HG02943 (cell line): ENCODE data around the gene MKLN1.
"Not testable (repeated sequence)": the region's sequence is repeated elsewhere in the genome, so short reads cannot be mapped to it uniquely, and the experiment has no call there.

Experiments
- ATAC-seq: cut with Tn5 transposase; IDR thresholded peaks from one replicate; pipeline ENCODE4 v1.9.1; 2021; ENCODE audit warnings: mild to moderate bottlenecking, low read depth, moderate library complexity; ENCODE audit not compliant: unreplicated experiment

Gene MKLN1

GRCh38 chr7:131307627-131308026, 20.0 kb upstream of the MKLN1 start:
- no peak for ATAC-seq

- ATAC-seq: no peak
These were observed 14.8 kb upstream of the MKLN1 start for GRCh38 chr7:131312838-131313237.

- no peak for ATAC-seq
These were observed 7.1 kb upstream of the MKLN1 start for GRCh38 chr7:131320603-131321002.

- no peak for ATAC-seq
These were observed 6.0 kb upstream of the MKLN1 start for GRCh38 chr7:131321656-131322055.

GRCh38 chr7:131322061-131322460, 5.6 kb upstream of the MKLN1 start:
- no peak for ATAC-seq

- ATAC-seq: no peak
These were observed 4.8 kb upstream of the MKLN1 start for GRCh38 chr7:131322861-131323260.

GRCh38 chr7:131325179-131325840, 2.4 kb upstream of the MKLN1 start:
- no peak for ATAC-seq

- ATAC-seq: no peak
These were observed 1.1 kb upstream of the MKLN1 start for GRCh38 chr7:131326576-131326975.

GRCh38 chr7:131327049-131327625, 539 bp upstream of the MKLN1 start:
- ATAC-seq: peak; percentile 16

- no peak for ATAC-seq
These were observed 900 bp downstream of the MKLN1 start for GRCh38 chr7:131328377-131329175.

GRCh38 chr7:131329176-131329570, 1.5 kb downstream of the MKLN1 start:
- no peak for ATAC-seq

- no peak for ATAC-seq
These were observed 2.6 kb downstream of the MKLN1 start for GRCh38 chr7:131330299-131330698.

- no peak for ATAC-seq
These were observed 4.1 kb downstream of the MKLN1 start for GRCh38 chr7:131331806-131332205.

- ATAC-seq: not testable (repeated sequence)
These were observed 5.1 kb downstream of the MKLN1 start for GRCh38 chr7:131332729-131333128.

GRCh38 chr7:131335639-131336381, 8.1 kb downstream of the MKLN1 start:
- no peak for ATAC-seq

- no peak for ATAC-seq
These were observed 9.3 kb downstream of the MKLN1 start for GRCh38 chr7:131336956-131337355.

- no peak for ATAC-seq
These were observed 10.5 kb downstream of the MKLN1 start for GRCh38 chr7:131338173-131338572.

GRCh38 chr7:131338691-131339390, 11.2 kb downstream of the MKLN1 start:
- ATAC-seq: no peak

GRCh38 chr7:131341690-131342089, 14.0 kb downstream of the MKLN1 start:
- ATAC-seq: no peak

GRCh38 chr7:131342864-131343442, 15.3 kb downstream of the MKLN1 start:
- ATAC-seq: no peak
